Measurements from ENCODE around the gene PCDH15. TPM values are rescaled to one million over a fixed set of nuclear protein-coding genes. Genes with fewer than 3 reads are reported as not detected.

The PCDH15 gene
- total and polyA plus RNA-seq, 2 of the 13 experiments (the other 11 are each of a cell fraction or from before 2014, with no cell fraction given), result not detected

DNA sequence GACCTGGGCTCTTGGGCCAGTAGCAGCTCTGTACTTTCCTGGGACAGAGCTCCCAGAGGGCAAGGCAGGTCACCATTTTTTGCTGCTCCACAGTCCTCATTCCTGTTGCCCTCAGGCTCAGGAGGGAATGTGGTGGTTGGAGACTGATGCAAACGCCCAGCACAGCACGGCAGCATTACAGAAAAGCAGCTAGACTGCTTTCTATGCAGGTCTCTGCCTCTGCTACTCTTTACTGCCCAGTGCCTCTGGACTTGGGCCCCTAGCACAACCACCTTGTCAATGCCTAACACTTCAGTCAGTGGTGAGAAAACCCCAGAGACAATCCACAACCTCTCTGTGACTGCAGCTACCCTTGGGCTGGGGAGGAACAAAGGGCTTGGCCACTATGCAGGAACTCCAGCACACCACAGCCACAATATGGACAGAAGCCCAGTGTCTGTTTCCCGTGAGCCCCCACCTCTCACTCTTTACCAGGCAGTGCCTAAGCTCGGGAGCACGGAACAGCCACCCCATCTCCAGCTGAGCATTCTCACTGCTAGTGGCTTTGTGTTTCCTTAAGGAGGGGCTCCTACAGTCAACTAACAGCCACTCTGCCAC is 790.6 kb downstream of the PCDH15 start:
- Histone ChIP-seq H3K4me1 (ENCODE audit: insufficient read depth, low read length) (peaks cover 2% of the 10 kb centered on the region; the same call in 1 of the 2 replicates), H2AFZ (ENCODE audit: low read length) (no peak overlapping the region), H3K4me2 (ENCODE audit: low read depth, low read length) (no peak overlapping the region), H4K20me1 (ENCODE audit: insufficient read depth, low read length) (no peaks in the 10 kb centered on the region), H3K9ac (ENCODE audit: insufficient read depth, low read depth, low read length) (no peak overlapping the region), H3K4me3 (replicated peaks in 1 of 3; ENCODE audit: insufficient read depth in 1 of 3, low read depth in 2 of 3, low read length in 3 of 3) (no peak overlapping the region), H3K9me3 (ENCODE audit: low read length) (no peaks in the 10 kb centered on the region), H3K36me3 (replicated peaks in 1 of 2; ENCODE audit: control insufficient read depth in 1 of 2, insufficient read depth in 2 of 2, low read length in 2 of 2) (no peaks in the 10 kb centered on the region), H3K79me2 (ENCODE audit: insufficient read depth, low read length) (no peaks in the 10 kb centered on the region), H3K27ac (ENCODE audit: extremely low read length, insufficient read depth, low read length) (no peak overlapping the region), H3K27me3 (ENCODE audit: control insufficient read depth in 1 of 2, insufficient read depth in 2 of 2, low read length in 2 of 2) (no peaks in the 10 kb centered on the region)
- CTCF ChIA-PET (ENCODE audit: low intra/inter-chr PET ratio, low total read pairs), result no interaction called here
- FAIRE-seq, result no peak
- POLR2A ChIA-PET, result no interaction called here
- in situ Hi-C loops (cut with HindIII; ENCODE audit: extremely low pct_ligation_motif_present, low pct_unique_long_range_greater_than_20kb) (no loop called here), intact Hi-C loops (cut with micrococcal nuclease; ENCODE audit: unreplicated experiment) (no loop called here)
- ATAC-seq, result peak; percentile 28; the same call in 2 of the 3 replicates
- DNase-seq (ENCODE audit: low spot score), result no peak
- BruUV-seq (replicated peaks), result no TSS peak
- TF ChIP-seq ZFP62 (CRISPR knock-in tag; IDR thresholded peaks at IDR 0.05) (no peak), ZBTB37 (CRISPR knock-in tag; IDR thresholded peaks at IDR 0.05) (no peak), ZNF101 (CRISPR knock-in tag; IDR thresholded peaks at IDR 0.05; ENCODE audit: borderline replicate concordance, low read depth) (no peak), HOXD1 (CRISPR knock-in tag; IDR thresholded peaks at IDR 0.05) (no peak), ETV5 (CRISPR knock-in tag; IDR thresholded peaks at IDR 0.05; ENCODE audit: borderline replicate concordance) (no peak)
- 3% methylated on average over 3 of the region's 5 CpGs for WGBS (ENCODE audit: low lambda C conversion rate)

DNA sequence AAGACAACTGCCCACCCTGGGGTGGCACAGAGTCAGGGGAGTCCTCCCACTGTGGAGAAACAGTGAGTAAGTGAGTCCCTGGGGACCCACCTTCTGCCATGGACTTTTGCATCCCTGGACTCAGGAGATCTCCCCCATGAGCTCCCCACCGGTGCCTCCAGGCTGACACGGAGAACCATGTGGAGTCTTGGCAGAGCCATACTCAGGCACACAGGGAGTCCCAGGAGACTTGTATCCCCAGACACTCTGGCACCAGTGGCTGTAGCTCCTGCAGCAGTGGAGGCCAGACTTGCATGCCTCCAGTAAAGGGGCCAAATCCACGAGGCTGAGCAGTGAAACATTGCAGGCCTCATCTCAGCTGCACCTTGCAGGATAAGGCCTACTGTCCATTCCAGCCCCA is 791.4 kb downstream of the PCDH15 start:
- no peak overlapping the region for H3K4me3 ChIP-seq (replicated peaks in 1 of 3; ENCODE audit: insufficient read depth in 1 of 3, low read depth in 2 of 3, low read length in 3 of 3)
- TF ChIP-seq ZSCAN25 (CRISPR knock-in tag; IDR thresholded peaks at IDR 0.05) (no peak), RBM22 (optimal IDR thresholded peaks at IDR 0.05; ENCODE audit: low read length) (no peak), RCOR2 (CRISPR knock-in tag; IDR thresholded peaks at IDR 0.05) (no peak), ZNF317 (CRISPR knock-in tag; IDR thresholded peaks at IDR 0.05) (no peak), ZNF382 (CRISPR knock-in tag; IDR thresholded peaks at IDR 0.05; ENCODE audit: borderline replicate concordance) (no peak), ZNF30 (CRISPR knock-in tag; IDR thresholded peaks at IDR 0.05) (no peak), ZNF136 (CRISPR knock-in tag; IDR thresholded peaks at IDR 0.05; ENCODE audit: low read depth) (no peak)
- ChIA-PET POLR2A (no interaction called here), CTCF (ENCODE audit: low intra/inter-chr PET ratio, low total read pairs) (no interaction called here)
- no peaks in the 10 kb centered on the region for H3K9me3 ChIP-seq (ENCODE audit: low read length)
- BruUV-seq (replicated peaks), result no TSS peak
- FAIRE-seq, result no peak
- peak; percentile 29; the same call in 2 of the 3 replicates for ATAC-seq
- peaks cover 10% of the 10 kb centered on the region for H3K4me1 ChIP-seq (ENCODE audit: insufficient read depth, low read length)
- intact Hi-C loops (cut with micrococcal nuclease; ENCODE audit: unreplicated experiment) (loop anchor here (5.0 kb wide), 1 partner anchor 122 kb away; no protein-coding TSS in a partner anchor), in situ Hi-C loops (cut with HindIII; ENCODE audit: extremely low pct_ligation_motif_present, low pct_unique_long_range_greater_than_20kb) (no loop called here)
- no CpG with 5 or more reads among the region's 3 CpGs for WGBS (ENCODE audit: low lambda C conversion rate)
- H3K27me3 ChIP-seq (ENCODE audit: control insufficient read depth in 1 of 2, insufficient read depth in 2 of 2, low read length in 2 of 2), result no peaks in the 10 kb centered on the region
- no peak overlapping the region for H2AFZ ChIP-seq (ENCODE audit: low read length)
- no peak overlapping the region for H3K27ac ChIP-seq (ENCODE audit: extremely low read length, insufficient read depth, low read length)
- no peaks in the 10 kb centered on the region for H3K36me3 ChIP-seq (replicated peaks in 1 of 2; ENCODE audit: control insufficient read depth in 1 of 2, insufficient read depth in 2 of 2, low read length in 2 of 2)
- no peak overlapping the region for H3K9ac ChIP-seq (ENCODE audit: insufficient read depth, low read depth, low read length)
- H3K79me2 ChIP-seq (ENCODE audit: insufficient read depth, low read length), result no peaks in the 10 kb centered on the region
- H3K4me2 ChIP-seq (ENCODE audit: low read depth, low read length), result no peak overlapping the region
- H4K20me1 ChIP-seq (ENCODE audit: insufficient read depth, low read length), result no peaks in the 10 kb centered on the region
- no peak for DNase-seq (ENCODE audit: low spot score)

All from HepG2 (cell line).